A549 treated with RU486 at 1 μM for 4 hours (cell line): Measurements from ENCODE around the gene CDA. TPM values are rescaled to one million over a fixed set of nuclear protein-coding genes. Genes with fewer than 3 reads are reported as not detected.

Experiments used
- total RNA-seq: library from RNA; stranded (reverse); fragments of 200-300 nt; extraction: Qiagen RNA extraction; gene quantifications from 5 replicates; pipeline ENCODE4 v1.2.3, GENCODE V29; 2022; ENCODE audit warnings: low read depth

Gene CDA
- 28.9 to 42.4 TPM (median 35.2 TPM) in 5 replicates for total RNA-seq

DNA sequence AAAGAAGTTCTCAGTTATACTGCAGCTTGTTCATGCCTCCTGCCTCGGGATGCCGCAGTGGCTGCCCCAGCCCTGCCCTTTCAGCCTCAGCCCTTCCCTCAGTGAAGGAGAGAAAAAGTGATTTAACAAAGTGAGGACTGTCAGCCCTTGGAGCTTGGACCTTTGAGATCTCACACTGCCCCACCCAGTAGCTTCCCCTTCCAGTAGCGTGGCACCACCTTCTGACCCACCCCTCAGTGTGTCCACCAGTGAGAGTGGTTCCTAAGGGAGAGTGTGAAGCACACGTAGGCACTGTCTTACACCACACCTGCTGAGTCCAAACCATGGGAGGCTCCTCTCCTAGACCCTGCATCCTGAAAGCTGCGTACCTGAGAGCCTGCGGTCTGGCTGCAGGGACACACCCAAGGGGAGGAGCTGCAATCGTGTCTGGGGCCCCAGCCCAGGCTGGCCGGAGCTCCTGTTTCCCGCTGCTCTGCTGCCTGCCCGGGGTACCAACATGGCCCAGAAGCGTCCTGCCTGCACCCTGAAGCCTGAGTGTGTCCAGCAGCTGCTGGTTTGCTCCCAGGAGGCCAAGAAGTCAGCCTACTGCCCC, at the start of gene CDA:
Gene CDA, plus strand, starts transcription at position 464 of the 592 bp plus-strand sequence. Its CDS starts 33 bp downstream, at position 497.

DNA sequence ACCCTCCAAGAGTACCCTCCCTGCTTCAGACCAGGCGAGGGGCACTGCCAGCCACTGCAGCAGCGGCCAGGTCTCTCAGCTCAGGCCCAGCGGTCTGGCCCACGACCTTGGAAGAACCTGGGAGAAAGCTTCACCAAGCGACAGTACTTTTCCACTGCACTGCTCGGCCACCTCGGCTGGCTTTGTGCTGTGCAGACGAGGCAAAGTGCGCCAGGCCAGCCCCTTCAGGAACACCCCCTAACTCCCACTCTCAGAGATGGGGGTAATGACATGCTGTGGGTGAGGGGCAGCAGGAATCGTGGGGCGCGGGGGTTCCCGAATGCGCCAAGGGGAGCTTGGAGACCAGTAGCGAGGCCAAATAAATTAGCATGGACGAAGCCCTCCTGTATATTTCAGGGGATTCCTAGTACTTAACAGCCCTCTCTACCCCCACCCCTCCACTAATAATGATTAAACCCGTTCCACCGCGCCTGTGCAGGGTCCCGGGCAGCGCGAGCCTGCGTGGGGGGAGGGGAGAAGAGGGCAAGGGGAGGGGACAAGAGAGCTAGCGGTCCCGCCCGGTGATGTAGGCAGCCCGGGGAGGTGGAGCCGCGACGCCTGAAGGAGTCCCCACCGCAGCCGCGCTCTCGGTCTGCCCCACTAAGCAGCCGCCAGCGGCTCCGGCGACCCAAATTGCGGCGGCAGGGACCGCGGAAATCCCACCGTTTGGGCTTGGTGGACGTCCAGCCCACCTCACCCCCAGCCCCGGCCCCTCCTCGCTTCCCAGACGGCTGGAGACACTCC, 36.8 kb upstream of the CDA start, which contains the start of gene FAM43B:
Gene FAM43B, plus strand, starts transcription at position 629 of the 783 bp plus-strand sequence. CDS start 401 bp downstream, outside the sequence.

DNA sequence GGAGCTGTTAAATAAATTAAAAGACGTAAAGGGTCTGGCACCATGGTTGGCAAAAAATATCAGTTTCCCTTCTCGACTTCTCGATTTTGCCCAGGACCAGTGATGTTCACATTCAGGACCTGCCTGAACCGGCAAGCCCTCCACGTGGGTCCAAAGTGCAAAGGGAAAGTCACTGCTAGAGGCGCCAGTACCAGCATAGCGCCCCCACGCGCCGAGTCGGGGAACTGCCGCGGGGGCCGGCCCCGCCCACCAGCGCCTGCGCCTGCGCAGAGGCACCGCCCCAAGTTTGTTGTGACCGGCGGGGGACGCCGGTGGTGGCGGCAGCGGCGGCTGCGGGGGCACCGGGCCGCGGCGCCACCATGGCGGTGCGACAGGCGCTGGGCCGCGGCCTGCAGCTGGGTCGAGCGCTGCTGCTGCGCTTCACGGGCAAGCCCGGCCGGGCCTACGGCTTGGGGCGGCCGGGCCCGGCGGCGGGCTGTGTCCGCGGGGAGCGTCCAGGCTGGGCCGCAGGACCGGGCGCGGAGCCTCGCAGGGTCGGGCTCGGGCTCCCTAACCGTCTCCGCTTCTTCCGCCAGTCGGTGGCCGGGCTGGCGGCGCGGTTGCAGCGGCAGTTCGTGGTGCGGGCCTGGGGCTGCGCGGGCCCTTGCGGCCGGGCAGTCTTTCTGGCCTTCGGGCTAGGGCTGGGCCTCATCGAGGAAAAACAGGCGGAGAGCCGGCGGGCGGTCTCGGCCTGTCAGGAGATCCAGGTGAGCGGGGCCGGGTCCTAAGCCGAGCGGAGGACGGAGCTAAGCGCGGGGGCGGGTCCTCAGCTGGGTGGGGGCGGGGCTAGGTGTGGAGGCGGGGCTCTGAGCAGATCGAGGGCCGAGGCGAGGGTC, 44.5 kb downstream of the CDA start, which contains the start of gene PINK1:
Gene PINK1, plus strand, starts transcription at position 269 of the 875 bp plus-strand sequence. Its CDS starts 91 bp downstream, at position 360.

DNA sequence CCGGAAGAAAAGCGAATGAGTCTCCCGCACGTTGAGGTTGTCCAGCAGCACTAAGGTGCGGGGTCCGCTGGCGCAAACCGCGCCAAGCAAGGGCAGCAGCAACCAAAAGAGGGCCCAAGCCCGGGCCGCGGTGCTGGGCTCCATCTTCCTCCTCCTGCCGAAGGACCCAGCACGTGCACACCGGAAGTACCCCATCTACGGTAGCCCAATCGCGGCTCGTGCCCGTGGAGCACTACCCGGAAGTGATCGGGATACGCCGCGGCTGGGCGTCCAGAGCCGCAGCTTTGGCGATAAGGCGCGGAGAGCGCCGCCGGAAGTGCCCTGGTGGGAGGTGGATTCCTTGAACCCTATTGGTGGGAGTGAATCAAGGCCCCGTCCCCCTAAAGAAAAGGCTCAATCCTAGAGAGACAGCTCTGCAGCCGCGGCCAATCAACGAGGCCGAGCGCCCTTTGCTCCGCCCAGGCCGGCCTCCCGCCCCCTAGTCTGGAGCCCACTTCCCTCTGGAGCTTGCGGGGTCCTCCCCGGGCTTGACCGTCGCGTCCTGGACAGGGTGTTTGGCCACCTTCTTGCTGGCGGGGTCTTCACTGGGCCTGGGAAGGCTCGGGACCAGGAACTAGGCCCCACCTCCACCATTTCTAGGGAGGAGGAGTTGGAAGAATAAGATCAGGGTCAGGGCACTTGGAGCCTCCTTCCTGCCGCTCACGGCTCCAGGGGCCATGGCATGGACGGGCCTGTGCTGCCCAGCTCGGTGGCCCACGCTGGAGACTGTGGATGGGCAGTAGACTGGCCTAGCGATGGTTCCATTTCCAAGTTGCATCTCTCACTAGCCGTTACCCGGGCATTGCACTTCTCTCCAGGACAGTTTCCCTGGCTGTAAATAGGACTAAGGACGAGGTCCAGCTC, 72.6 kb downstream of the CDA start, which contains the start of gene DDOST:
Gene DDOST, minus strand, starts transcription at position 163 of the 903 bp plus-strand sequence. Its CDS starts 19 bp downstream, at position 144.

Other genes with a start within 250 kb of the CDA start
- gene CAMK2N1, start 102.9 kb upstream of the CDA start, total RNA-seq = 27.4 to 53.4 TPM (median 53.3 TPM) in 5 replicates
- 34.3 to 40.6 TPM (median 39.6 TPM) in 5 replicates for gene MUL1, start 80.9 kb upstream of the CDA start, total RNA-seq
- 3.7 to 6.6 TPM (median 5.0 TPM) in 5 replicates for gene FAM43B, start 36.5 kb upstream of the CDA start, total RNA-seq
- 27.8 to 41.3 TPM (median 37.0 TPM) in 5 replicates for gene PINK1, start 44.4 kb downstream of the CDA start, total RNA-seq
- gene DDOST, start 72.3 kb downstream of the CDA start, total RNA-seq = 174 to 214 TPM (median 206 TPM) in 5 replicates
- 0.80 to 1.6 TPM (median 1.2 TPM) in 5 replicates for gene KIF17, start 128.9 kb downstream of the CDA start, total RNA-seq
- 12.4 to 19.2 TPM (median 16.3 TPM) in 5 replicates for gene SH2D5, start 143.6 kb downstream of the CDA start, total RNA-seq
- gene HP1BP3, start 198.2 kb downstream of the CDA start, total RNA-seq = 109 to 161 TPM (median 111 TPM) in 5 replicates